H9 (cell line): ENCODE results near the gene SMARCC1. TPM values are rescaled to one million over a fixed set of nuclear protein-coding genes. Genes with fewer than 3 reads are reported as not detected.

ENCODE experiments used
- DNase-seq: peaks from one replicate; pipeline ENCODE4 v3.0.0-alpha.2; 2017
- H2AFZ ChIP-seq: one replicate; pipeline ENCODE4 v1.6.1; 2013; ENCODE audit warnings: mild to moderate bottlenecking, low read length, control low read depth, moderate library complexity
- H2AK5ac ChIP-seq: 2 replicates; pipeline ENCODE4 v1.6.1; 2013; ENCODE audit warnings: low read length, control low read depth, mixed read lengths; ENCODE audit not compliant: insufficient read length
- H2BK120ac ChIP-seq: one replicate; pipeline ENCODE4 v1.6.1; 2013; ENCODE audit warnings: low read depth, mild to moderate bottlenecking, low read length, control low read depth, inconsistent platforms; ENCODE audit not compliant: poor library complexity, severe bottlenecking
- H2BK12ac ChIP-seq: 2 replicates; pipeline ENCODE4 v1.6.1; 2013; ENCODE audit warnings: low read length, control low read depth, mixed read lengths, low read depth; ENCODE audit not compliant: insufficient read length
- H2BK15ac ChIP-seq: 2 replicates; pipeline ENCODE4 v1.6.1; 2013; ENCODE audit warnings: low read depth, low read length, control low read depth
- H2BK20ac ChIP-seq: one replicate; pipeline ENCODE4 v1.6.1; 2013; ENCODE audit warnings: low read depth, mild to moderate bottlenecking, low read length, control low read depth, inconsistent platforms; ENCODE audit not compliant: poor library complexity, severe bottlenecking
- H2BK5ac ChIP-seq: 2 replicates; pipeline ENCODE4 v1.6.1; 2013; ENCODE audit warnings: low read length, control low read depth, mixed read lengths; ENCODE audit not compliant: insufficient read length
- H3K14ac ChIP-seq: 2 replicates; pipeline ENCODE4 v1.6.1; 2013; ENCODE audit warnings: low read length, control low read depth; ENCODE audit not compliant: insufficient read depth
- H3K18ac ChIP-seq: 2 replicates; pipeline ENCODE4 v1.6.1; 2013; ENCODE audit warnings: low read depth, mild to moderate bottlenecking, mixed read lengths, low read length, control low read depth; ENCODE audit not compliant: insufficient read length
- H3K23ac ChIP-seq: 2 replicates; pipeline ENCODE4 v1.6.1; 2013; ENCODE audit warnings: low read length, control low read depth, mixed read lengths, low read depth; ENCODE audit not compliant: insufficient read length
- H3K23me2 ChIP-seq: 2 replicates; pipeline ENCODE4 v1.6.1; 2013; ENCODE audit warnings: low read depth, mild to moderate bottlenecking, mixed read lengths, low read length, control low read depth; ENCODE audit not compliant: insufficient read length, poor library complexity, severe bottlenecking
- H3K27ac ChIP-seq: 2 replicates; pipeline ENCODE4 v1.5.1; 2013; ENCODE audit warnings: low read length, control low read depth, mixed read lengths, low read depth; ENCODE audit not compliant: insufficient read length
- H3K27me3 ChIP-seq: 2 replicates; pipeline ENCODE4 v1.6.1; 2013; ENCODE audit warnings: low read length, control low read depth, inconsistent platforms; ENCODE audit not compliant: insufficient read depth
- H3K4ac ChIP-seq: 2 replicates; pipeline ENCODE4 v1.6.1; 2013; ENCODE audit warnings: low read depth, mild to moderate bottlenecking, control low read depth, inconsistent platforms, low read length, moderate library complexity
- H3K4me1 ChIP-seq: 2 replicates; pipeline ENCODE4 v1.6.1; 2013; ENCODE audit warnings: low read length, control low read depth, inconsistent platforms; ENCODE audit not compliant: insufficient read depth
- H3K4me2 ChIP-seq: 2 replicates; pipeline ENCODE4 v1.6.1; 2013; ENCODE audit warnings: low read length, control low read depth, mixed read lengths; ENCODE audit not compliant: insufficient read length, insufficient read depth
- H3K56ac ChIP-seq: 2 replicates; pipeline ENCODE4 v1.6.1; 2013; ENCODE audit warnings: low read depth, mild to moderate bottlenecking, mixed read lengths, low read length, control low read depth; ENCODE audit not compliant: insufficient read length
- H3K79me1 ChIP-seq: 2 replicates; pipeline ENCODE4 v1.6.1; 2013; ENCODE audit warnings: low read depth, mild to moderate bottlenecking, moderate library complexity, low read length, control low read depth, inconsistent platforms; ENCODE audit not compliant: insufficient read depth, poor library complexity, severe bottlenecking
- H3K79me2 ChIP-seq: 2 replicates; pipeline ENCODE4 v1.6.1; 2013; ENCODE audit warnings: low read length, control low read depth, inconsistent platforms; ENCODE audit not compliant: insufficient read depth
- H3K9ac ChIP-seq: 2 replicates; pipeline ENCODE4 v1.6.1; 2013; ENCODE audit warnings: low read length, control low read depth, mixed read lengths; ENCODE audit not compliant: insufficient read length; ENCODE audit errors: extremely low read depth
- H3K9me3 ChIP-seq: one replicate; pipeline ENCODE4 v1.6.1; 2013; ENCODE audit warnings: low read depth, low read length, inconsistent platforms; ENCODE audit not compliant: control insufficient read depth
- H3T11ph ChIP-seq: one replicate; pipeline ENCODE4 v1.6.1; 2013; ENCODE audit warnings: mild to moderate bottlenecking, low read length, control low read depth, inconsistent platforms
- H4K20me1 ChIP-seq: one replicate; pipeline ENCODE4 v1.6.1; 2013; ENCODE audit not compliant: control insufficient read depth, insufficient read length, insufficient read depth
- H4K5ac ChIP-seq: 2 replicates; pipeline ENCODE4 v1.6.1; 2013; ENCODE audit warnings: low read depth, mild to moderate bottlenecking, mixed read lengths, low read length, control low read depth; ENCODE audit not compliant: insufficient read length
- H4K8ac ChIP-seq: replicated peaks from 2 replicates; pipeline ENCODE4 v1.6.1; 2013; ENCODE audit warnings: low read length, control low read depth, mixed read lengths, low read depth; ENCODE audit not compliant: insufficient read length
- H4K91ac ChIP-seq: 2 replicates; pipeline ENCODE4 v1.6.1; 2013; ENCODE audit warnings: low read depth, mild to moderate bottlenecking, moderate library complexity, mixed read lengths, low read length, control low read depth; ENCODE audit not compliant: insufficient read length
- H3K27ac Mint-ChIP-seq, 3 experiments: 2 replicates in 2 of 3; 3 replicates in 1 of 3; pipeline ENCODE4 v1.8.0; 2020 to 2021; ENCODE audit warnings: mixed read lengths in 3 of 3, mild to moderate bottlenecking in 1 of 3, moderate library complexity in 1 of 3
- H3K27me3 Mint-ChIP-seq: 2 replicates; pipeline ENCODE4 v1.8.0; 2021; ENCODE audit warnings: low read depth, mild to moderate bottlenecking, moderate library complexity, mixed read lengths
- H3K36me3 Mint-ChIP-seq, 3 experiments: 2 replicates in 2 of 3; 3 replicates in 1 of 3; pipeline ENCODE4 v1.8.0; 2020 to 2021; ENCODE audit warnings: low read depth in 3 of 3, mixed read lengths in 3 of 3; ENCODE audit not compliant: insufficient read depth in 1 of 3
- H3K4me1 Mint-ChIP-seq, 2 experiments: 2 replicates each; pipeline ENCODE4 v1.8.0; 2020; ENCODE audit warnings: mixed read lengths in 2 of 2
- H3K4me3 Mint-ChIP-seq, 2 experiments: 2 replicates in 1 of 2; 3 replicates in 1 of 2; pipeline ENCODE4 v1.8.0; 2020 to 2021; ENCODE audit warnings: mild to moderate bottlenecking in 2 of 2, mixed read lengths in 2 of 2, moderate library complexity in 1 of 2
- H3K9me3 Mint-ChIP-seq, 2 experiments: 2 replicates in 1 of 2; 3 replicates in 1 of 2; pipeline ENCODE4 v1.8.0; 2020; ENCODE audit warnings: mild to moderate bottlenecking in 2 of 2, mixed read lengths in 2 of 2, moderate library complexity in 1 of 2
- CTCF ChIP-seq: fragments of 200-600 bp; sonication (generic); conservative IDR thresholded peaks from 3 replicates; pipeline ENCODE4 v1.8.0; 2021; ENCODE audit warnings: antibody characterized with exemption, mild to moderate bottlenecking
- WGBS: extraction: QIAGEN DNeasy Blood & Tissue Kit; methylation state at CpG from one replicate; pipeline ENCODE4 v1.1.7; 2013; ENCODE audit warnings: missing lambda C conversion rate, low lambda C conversion rate, mixed read lengths; ENCODE audit not compliant: insufficient read length; ENCODE audit errors: extremely low coverage; 5-methylcytosine and 5-hydroxymethylcytosine counted together
- total RNA-seq: library from RNA; stranded (reverse); gene quantifications from 2 replicates; pipeline ENCODE4 v1.2.1, GENCODE V29; 2021

Gene SMARCC1
- total RNA-seq, 1 experiment from 2014 or later, result 274 TPM

DNA sequence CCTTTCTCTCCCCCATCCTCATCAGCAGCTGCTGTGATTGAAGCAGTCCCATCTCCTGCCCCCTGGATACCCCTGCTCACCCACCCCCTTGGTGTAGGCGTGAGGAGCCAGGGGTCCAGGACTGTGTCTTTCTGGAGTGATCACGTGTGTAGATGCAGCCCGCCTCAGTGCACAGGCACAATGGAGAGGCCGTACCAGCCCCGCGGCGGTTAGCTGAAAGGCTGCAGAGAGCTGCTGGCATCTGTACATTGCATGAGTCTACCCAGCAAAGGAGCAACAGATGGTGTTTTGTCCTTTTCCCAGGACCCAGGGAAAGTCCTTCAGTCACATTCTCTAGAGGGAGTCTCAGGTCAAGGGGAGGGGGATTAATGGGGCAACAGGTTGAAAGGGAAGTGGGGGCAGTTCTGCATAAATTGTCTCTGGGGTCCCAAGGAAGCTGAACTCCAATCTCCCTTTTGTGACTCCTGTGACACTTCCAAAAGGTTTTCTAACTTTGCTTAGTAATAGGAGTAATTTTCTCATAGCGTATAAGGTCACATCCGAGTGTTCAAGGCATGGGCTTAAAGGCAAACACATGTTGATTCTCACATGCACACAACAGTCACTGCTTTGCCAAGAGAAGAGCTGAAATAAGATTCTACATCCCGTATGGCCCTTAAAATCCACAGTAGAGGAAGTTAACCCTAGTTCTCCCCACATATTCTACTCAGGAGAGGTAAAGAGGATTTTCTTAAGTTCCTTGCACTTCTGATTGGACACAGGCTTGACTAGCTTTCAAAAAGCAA lies 210.1 kb downstream of the SMARCC1 start:
- Histone ChIP-seq H2BK15ac (no peak overlapping the region), H4K20me1 (no peaks in the 10 kb centered on the region), H3K27ac (no peak overlapping the region), H3K23me2 (no peaks in the 10 kb centered on the region), H3K4me2 (no peak overlapping the region), H3K23ac (no peak overlapping the region), H3K18ac (no peak overlapping the region), H3T11ph (no peak overlapping the region), H3K9ac (no peak overlapping the region), H3K27me3 (no peaks in the 10 kb centered on the region), H4K91ac (no peak overlapping the region), H3K4me1 (no peaks in the 10 kb centered on the region), H3K79me2 (no peaks in the 10 kb centered on the region), H2AK5ac (no peak overlapping the region), H3K14ac (no peak overlapping the region; the same call in 1 of the 2 replicates), H3K9me3 (no peaks in the 10 kb centered on the region), H2BK5ac (no peak overlapping the region), H3K56ac (no peak overlapping the region), H2BK20ac (no peak overlapping the region), H3K79me1 (no peaks in the 10 kb centered on the region), H3K4ac (no peak overlapping the region), H2BK120ac (no peak overlapping the region), H4K8ac (no peak overlapping the region), H4K5ac (no peak overlapping the region), H2BK12ac (no peak overlapping the region), H2AFZ (no peak overlapping the region)
- DNase-seq, result no peak
- TF ChIP-seq CTCF, result no peak
- Mint-ChIP-seq H3K36me3 (no peaks in the 10 kb centered on the region; a peak in 1 of 7 replicates), H3K9me3 (no peaks in the 10 kb centered on the region), H3K27ac (no peak overlapping the region; a peak in 2 of 7 replicates), H3K4me1 (peaks cover 0 to 8% of the 10 kb centered on the region in 2 experiments; a peak in 3 of 4 replicates), H3K4me3 (no peak overlapping the region), H3K27me3 (peaks cover 20% of the 10 kb centered on the region)
- WGBS, result no CpG with 5 or more reads among the region's 10 CpGs
